HG03521 (cell line): ENCODE measurements around the gene MLEC.

Source experiments
- ATAC-seq: cut with Tn5 transposase; IDR thresholded peaks from one replicate; pipeline ENCODE4 v1.9.1; 2021; ENCODE audit warnings: mild to moderate bottlenecking, moderate library complexity; ENCODE audit not compliant: unreplicated experiment

The MLEC gene

GRCh38 chr12:120686690-120687577 is at the start of gene MLEC:
MLEC (plus strand) TSS chr12:120687149; CDS start chr12:120687297, 148 bp downstream.
- peak; percentile 70 for ATAC-seq

- peak; percentile 59 for ATAC-seq
Measured at GRCh38 chr12:120639771-120640721, 46.9 kb upstream of the MLEC start, which contains the start of gene CABP1. CABP1 (plus strand) TSS chr12:120640626; CDS start chr12:120640686, 60 bp downstream.

GRCh38 chr12:120640861-120641833 is 45.8 kb upstream of the MLEC start:
- ATAC-seq = peak; percentile 39

- ATAC-seq = no peak
Measured at GRCh38 chr12:120642121-120642520, 44.8 kb upstream of the MLEC start.

GRCh38 chr12:120642826-120643225 is 44.1 kb upstream of the MLEC start:
- no peak for ATAC-seq

- ATAC-seq = no peak
Measured at GRCh38 chr12:120643574-120643973, 43.4 kb upstream of the MLEC start.

- no peak for ATAC-seq
Measured at GRCh38 chr12:120646044-120646443, 40.9 kb upstream of the MLEC start.

GRCh38 chr12:120647375-120647755 is 39.6 kb upstream of the MLEC start:
- ATAC-seq = no peak

- no peak for ATAC-seq
Measured at GRCh38 chr12:120649442-120650232, 37.3 kb upstream of the MLEC start.

- ATAC-seq = no peak
Measured at GRCh38 chr12:120650233-120650690, 36.7 kb upstream of the MLEC start.

GRCh38 chr12:120651821-120652220 is 35.1 kb upstream of the MLEC start:
- ATAC-seq = no peak

GRCh38 chr12:120652656-120653435 is 34.1 kb upstream of the MLEC start:
- ATAC-seq = no peak

- ATAC-seq = no peak
Measured at GRCh38 chr12:120653611-120654010, 33.3 kb upstream of the MLEC start.

GRCh38 chr12:120654656-120655055 is 32.3 kb upstream of the MLEC start:
- ATAC-seq = no peak

- no peak for ATAC-seq
Measured at GRCh38 chr12:120656008-120656407, 30.9 kb upstream of the MLEC start.

GRCh38 chr12:120658286-120659150 is 28.4 kb upstream of the MLEC start:
- no peak for ATAC-seq

GRCh38 chr12:120659151-120659525 is 27.8 kb upstream of the MLEC start:
- ATAC-seq = no peak

GRCh38 chr12:120661432-120661831 is 25.5 kb upstream of the MLEC start:
- ATAC-seq = no peak
